ENCODE results near the gene LAMB4. TPM values are rescaled to one million over a fixed set of nuclear protein-coding genes. Genes with fewer than 3 reads are reported as not detected.

The LAMB4 gene
- total RNA-seq, 5 donors from 2014 or later (not counting 1 experiment from before 2014, with no cell fraction given) = 0.18 TPM; not detected in 4

DNA sequence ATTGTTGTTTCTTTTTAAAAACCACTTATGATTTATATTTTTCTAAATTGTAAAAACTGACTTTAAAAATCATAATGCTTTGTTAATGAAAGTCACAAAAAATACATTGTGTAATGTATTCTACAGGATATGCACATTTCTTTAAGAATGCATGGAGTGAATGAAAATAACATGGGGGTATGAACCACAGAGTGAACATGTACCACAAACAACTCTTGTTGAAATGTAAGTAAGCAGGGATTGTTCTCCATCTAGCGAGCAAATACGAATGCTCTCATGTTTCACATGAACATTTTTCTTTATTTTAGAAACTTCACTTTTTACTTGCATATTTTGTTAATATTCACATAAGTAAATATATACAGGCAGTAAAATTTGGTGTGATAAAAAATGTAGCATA lies 35.6 kb upstream of the LAMB4 start:
- POLR2A ChIA-PET = no interaction called here
- no peaks in the 10 kb centered on the region for H3K9me3 ChIP-seq
- no CpG with 5 or more reads among the region's 2 CpGs for WGBS (ENCODE audit: insufficient coverage)
- CTCF ChIA-PET = interaction anchor here in 1 of 2 donors (0.6 kb wide), 1 partner anchor 17 kb away, joined by 3 read pairs; no protein-coding TSS in a partner anchor
- DNase-seq (no peak), ATAC-seq (replicated peaks in 1 of 4) (no peak)
- no peaks in the 10 kb centered on the region for H3K36me3 Mint-ChIP-seq
- H3K9me3 Mint-ChIP-seq = no peaks in the 10 kb centered on the region
- no peak overlapping the region for H3K27ac ChIP-seq (ENCODE audit: low read length)
- no peaks in the 10 kb centered on the region for H3K36me3 ChIP-seq (ENCODE audit: control insufficient read depth in 2 of 2, extremely low read depth in 1 of 2, insufficient read depth in 1 of 2, low read length in 1 of 2)
- H3K4me1 Mint-ChIP-seq = no peaks in the 10 kb centered on the region
- H3K27me3 ChIP-seq (replicated peaks in 1 of 2; ENCODE audit: control insufficient read depth in 2 of 2, extremely low read depth in 1 of 2, insufficient read depth in 2 of 2, low read length in 1 of 2) = no peaks in the 10 kb centered on the region
- H3K4me3 ChIP-seq (ENCODE audit: control insufficient read depth in 1 of 2, extremely low read depth in 1 of 2, low read length in 1 of 2) = no peak overlapping the region
- no peaks in the 10 kb centered on the region for H3K27me3 Mint-ChIP-seq
- H3K4me3 Mint-ChIP-seq = no peak overlapping the region
- no peaks in the 10 kb centered on the region for H3K4me1 ChIP-seq (ENCODE audit: control insufficient read depth in 1 of 2, extremely low read depth in 1 of 2, insufficient read depth in 2 of 2, low read length in 2 of 2)
- no peak overlapping the region for H3K27ac Mint-ChIP-seq

DNA sequence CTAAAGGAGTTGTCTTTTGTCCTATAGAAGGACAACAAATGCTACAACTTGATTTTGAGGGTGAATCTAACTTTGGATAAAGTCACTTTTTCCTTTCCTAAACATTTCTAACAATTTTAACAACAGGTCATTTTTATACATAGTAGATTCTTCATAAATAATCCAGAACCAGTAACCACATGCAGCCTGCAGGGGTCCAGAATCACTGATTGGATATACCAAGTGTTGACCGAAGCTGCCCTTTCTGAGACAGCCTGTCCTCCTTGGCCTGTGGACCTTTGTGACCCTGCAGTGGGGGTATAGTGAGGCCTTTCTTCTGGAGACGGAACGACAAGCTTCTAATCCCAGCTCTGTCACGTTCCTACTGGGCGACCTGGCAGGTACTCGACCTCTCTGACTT lies 34.8 kb upstream of the LAMB4 start:
- CTCF ChIA-PET = interaction anchor here in 1 of 2 donors (0.5 kb wide), 1 partner anchor 106 kb away, joined by 3 read pairs; no protein-coding TSS in a partner anchor
- H3K9me3 Mint-ChIP-seq = no peaks in the 10 kb centered on the region
- Histone ChIP-seq H3K9me3 (no peaks in the 10 kb centered on the region), H3K4me1 (ENCODE audit: control insufficient read depth in 1 of 2, extremely low read depth in 1 of 2, insufficient read depth in 2 of 2, low read length in 2 of 2) (no peaks in the 10 kb centered on the region), H3K36me3 (ENCODE audit: control insufficient read depth in 2 of 2, extremely low read depth in 1 of 2, insufficient read depth in 1 of 2, low read length in 1 of 2) (no peaks in the 10 kb centered on the region), H3K27ac (ENCODE audit: low read length) (no peak overlapping the region), H3K4me3 (ENCODE audit: control insufficient read depth in 1 of 2, extremely low read depth in 1 of 2, low read length in 1 of 2) (no peak overlapping the region), H3K27me3 (replicated peaks in 1 of 2; ENCODE audit: control insufficient read depth in 2 of 2, extremely low read depth in 1 of 2, insufficient read depth in 2 of 2, low read length in 1 of 2) (no peaks in the 10 kb centered on the region)
- peaks cover 3 to 4% of the 10 kb centered on the region in 2 donors for H3K27me3 Mint-ChIP-seq
- no peaks in the 10 kb centered on the region for H3K4me1 Mint-ChIP-seq
- POLR2A ChIA-PET = no interaction called here
- DNase-seq = no peak
- no peak overlapping the region for H3K4me3 Mint-ChIP-seq
- no peak overlapping the region for H3K27ac Mint-ChIP-seq
- H3K36me3 Mint-ChIP-seq = no peaks in the 10 kb centered on the region
- ATAC-seq (replicated peaks in 1 of 4) = no peak
- WGBS (ENCODE audit: insufficient coverage) = 100% methylated on average over 1 of the region's 6 CpGs

DNA sequence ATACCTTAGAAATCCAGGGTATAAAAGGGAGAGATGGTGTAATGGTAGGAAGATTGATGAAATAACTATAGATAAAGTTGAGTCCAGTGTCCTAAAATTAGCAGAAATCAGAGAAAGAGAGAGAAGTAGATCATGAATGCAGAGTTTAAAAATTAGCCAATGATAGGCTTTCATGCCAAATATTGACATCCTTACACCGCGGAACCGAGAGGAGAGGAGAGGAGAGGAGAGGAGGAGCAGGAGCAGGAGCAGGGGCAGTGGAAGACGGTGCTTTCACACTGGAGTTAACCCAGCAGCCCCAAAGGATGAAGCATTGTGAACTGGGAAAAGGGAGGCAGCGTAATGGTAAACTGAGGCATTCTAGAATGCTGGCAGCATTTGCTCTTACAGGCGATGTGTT lies 34.2 kb upstream of the LAMB4 start:
- WGBS (ENCODE audit: insufficient coverage) = 69% methylated on average over 4 of the region's 6 CpGs
- no peak for ATAC-seq (replicated peaks in 1 of 4)
- Histone ChIP-seq H3K27me3 (replicated peaks in 1 of 2; ENCODE audit: control insufficient read depth in 2 of 2, extremely low read depth in 1 of 2, insufficient read depth in 2 of 2, low read length in 1 of 2) (no peaks in the 10 kb centered on the region), H3K4me1 (ENCODE audit: control insufficient read depth in 1 of 2, extremely low read depth in 1 of 2, insufficient read depth in 2 of 2, low read length in 2 of 2) (no peaks in the 10 kb centered on the region), H3K36me3 (ENCODE audit: control insufficient read depth in 2 of 2, extremely low read depth in 1 of 2, insufficient read depth in 1 of 2, low read length in 1 of 2) (no peaks in the 10 kb centered on the region), H3K4me3 (ENCODE audit: control insufficient read depth in 1 of 2, extremely low read depth in 1 of 2, low read length in 1 of 2) (no peak overlapping the region), H3K9me3 (no peaks in the 10 kb centered on the region), H3K27ac (ENCODE audit: low read length) (no peak overlapping the region)
- POLR2A ChIA-PET = no interaction called here
- CTCF ChIA-PET = no interaction called here
- Mint-ChIP-seq H3K4me1 (no peaks in the 10 kb centered on the region), H3K27me3 (peaks cover 5 to 6% of the 10 kb centered on the region in 2 donors), H3K4me3 (no peak overlapping the region), H3K9me3 (no peaks in the 10 kb centered on the region), H3K27ac (no peak overlapping the region), H3K36me3 (no peaks in the 10 kb centered on the region)
- no peak for DNase-seq

DNA sequence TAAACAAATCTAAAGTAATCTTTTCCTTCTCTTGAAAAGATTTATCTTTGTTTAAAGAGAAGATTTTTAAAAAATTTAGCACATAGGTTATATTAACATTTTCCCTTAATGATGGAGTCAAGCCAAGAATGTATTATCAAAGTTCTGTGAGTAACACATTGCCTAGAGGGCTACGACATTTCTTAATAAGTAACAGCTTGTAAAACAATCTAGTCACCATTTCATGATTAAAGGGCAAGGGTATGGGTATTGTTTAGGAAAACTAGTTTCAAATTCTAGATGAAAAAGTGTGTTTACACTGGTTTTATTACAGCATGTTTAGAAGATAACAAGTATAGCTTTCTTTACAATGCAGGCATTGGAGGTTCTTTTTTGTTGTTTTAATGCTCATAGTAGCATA lies 28.6 kb upstream of the LAMB4 start:
- no peaks in the 10 kb centered on the region for H3K4me1 Mint-ChIP-seq

DNA sequence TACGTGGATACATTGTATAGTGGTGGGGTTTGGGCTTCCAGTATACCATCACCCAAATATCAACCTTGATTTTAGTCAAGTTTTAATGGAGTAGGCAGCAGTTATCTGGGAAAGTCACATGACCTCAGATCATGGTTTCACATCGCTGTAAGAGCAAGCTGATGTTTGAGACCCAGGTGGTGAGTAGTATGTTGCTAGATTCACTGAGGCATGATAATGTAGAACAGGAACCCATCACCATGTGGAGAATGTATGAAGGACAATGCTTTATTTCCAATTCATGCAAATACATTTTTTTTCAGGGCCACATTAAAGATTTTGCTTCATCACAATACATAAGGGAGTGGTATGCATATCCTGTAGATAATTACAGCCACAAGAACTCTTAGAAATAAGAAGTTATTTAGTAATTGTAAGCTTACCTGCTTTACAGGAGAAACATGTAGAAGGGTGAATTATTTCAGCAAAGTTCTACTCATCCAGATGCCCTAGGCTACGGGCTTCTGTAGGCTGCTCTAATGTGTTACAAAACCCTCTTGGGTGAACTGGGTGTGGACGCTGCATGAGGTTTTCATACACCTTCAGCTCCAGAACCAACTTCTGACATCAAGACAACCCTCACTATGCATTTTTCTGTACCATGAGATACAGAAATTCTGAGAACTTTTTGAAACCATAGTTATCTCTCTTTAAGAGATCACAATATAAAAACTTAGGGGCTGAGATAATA lies 27.6 kb upstream of the LAMB4 start:
- 89% methylated on average over 1 of the region's 4 CpGs for WGBS (ENCODE audit: insufficient coverage)
- ATAC-seq (replicated peaks in 1 of 4) (no peak), DNase-seq (no peak)
- ChIA-PET POLR2A (no interaction called here), CTCF (interaction anchor here in 1 of 2 donors (0.9 kb wide), 1 partner anchor 12 kb away, joined by 3 read pairs; no protein-coding TSS in a partner anchor)
- no peaks in the 10 kb centered on the region for H3K9me3 Mint-ChIP-seq
- Histone ChIP-seq H3K27ac (ENCODE audit: low read length) (no peak overlapping the region), H3K9me3 (no peaks in the 10 kb centered on the region), H3K4me3 (ENCODE audit: control insufficient read depth in 1 of 2, extremely low read depth in 1 of 2, low read length in 1 of 2) (no peak overlapping the region), H3K27me3 (replicated peaks in 1 of 2; ENCODE audit: control insufficient read depth in 2 of 2, extremely low read depth in 1 of 2, insufficient read depth in 2 of 2, low read length in 1 of 2) (no peaks in the 10 kb centered on the region), H3K36me3 (ENCODE audit: control insufficient read depth in 2 of 2, extremely low read depth in 1 of 2, insufficient read depth in 1 of 2, low read length in 1 of 2) (no peaks in the 10 kb centered on the region), H3K4me1 (ENCODE audit: control insufficient read depth in 1 of 2, extremely low read depth in 1 of 2, insufficient read depth in 2 of 2, low read length in 2 of 2) (no peaks in the 10 kb centered on the region)
- no peak overlapping the region for H3K27ac Mint-ChIP-seq
- no peak overlapping the region for H3K4me3 Mint-ChIP-seq
- no peaks in the 10 kb centered on the region for H3K36me3 Mint-ChIP-seq
- peaks cover 14 to 21% of the 10 kb centered on the region in 2 donors for H3K27me3 Mint-ChIP-seq
- no peaks in the 10 kb centered on the region for H3K4me1 Mint-ChIP-seq

More for the DNA sequence above, 28.6 kb upstream of the LAMB4 start:
- H3K27me3 Mint-ChIP-seq = peaks cover 12 to 21% of the 10 kb centered on the region in 2 donors
- Histone ChIP-seq H3K9me3 (no peaks in the 10 kb centered on the region), H3K27ac (ENCODE audit: low read length) (no peak overlapping the region), H3K36me3 (ENCODE audit: control insufficient read depth in 2 of 2, extremely low read depth in 1 of 2, insufficient read depth in 1 of 2, low read length in 1 of 2) (no peaks in the 10 kb centered on the region), H3K27me3 (replicated peaks in 1 of 2; ENCODE audit: control insufficient read depth in 2 of 2, extremely low read depth in 1 of 2, insufficient read depth in 2 of 2, low read length in 1 of 2) (no peaks in the 10 kb centered on the region), H3K4me1 (ENCODE audit: control insufficient read depth in 1 of 2, extremely low read depth in 1 of 2, insufficient read depth in 2 of 2, low read length in 2 of 2) (no peaks in the 10 kb centered on the region), H3K4me3 (ENCODE audit: control insufficient read depth in 1 of 2, extremely low read depth in 1 of 2, low read length in 1 of 2) (no peak overlapping the region)
- no peak overlapping the region for H3K4me3 Mint-ChIP-seq
- DNase-seq = no peak
- WGBS (ENCODE audit: insufficient coverage) = no CpG with 5 or more reads among the region's 1 CpG
- ChIA-PET CTCF (interaction anchor here in 1 of 2 donors (0.9 kb wide), 1 partner anchor 13 kb away, joined by 3 read pairs; no protein-coding TSS in a partner anchor), POLR2A (no interaction called here)
- ATAC-seq (replicated peaks in 1 of 4) = no peak
- H3K36me3 Mint-ChIP-seq = no peaks in the 10 kb centered on the region
- H3K9me3 Mint-ChIP-seq = no peaks in the 10 kb centered on the region
- no peak overlapping the region for H3K27ac Mint-ChIP-seq

DNA sequence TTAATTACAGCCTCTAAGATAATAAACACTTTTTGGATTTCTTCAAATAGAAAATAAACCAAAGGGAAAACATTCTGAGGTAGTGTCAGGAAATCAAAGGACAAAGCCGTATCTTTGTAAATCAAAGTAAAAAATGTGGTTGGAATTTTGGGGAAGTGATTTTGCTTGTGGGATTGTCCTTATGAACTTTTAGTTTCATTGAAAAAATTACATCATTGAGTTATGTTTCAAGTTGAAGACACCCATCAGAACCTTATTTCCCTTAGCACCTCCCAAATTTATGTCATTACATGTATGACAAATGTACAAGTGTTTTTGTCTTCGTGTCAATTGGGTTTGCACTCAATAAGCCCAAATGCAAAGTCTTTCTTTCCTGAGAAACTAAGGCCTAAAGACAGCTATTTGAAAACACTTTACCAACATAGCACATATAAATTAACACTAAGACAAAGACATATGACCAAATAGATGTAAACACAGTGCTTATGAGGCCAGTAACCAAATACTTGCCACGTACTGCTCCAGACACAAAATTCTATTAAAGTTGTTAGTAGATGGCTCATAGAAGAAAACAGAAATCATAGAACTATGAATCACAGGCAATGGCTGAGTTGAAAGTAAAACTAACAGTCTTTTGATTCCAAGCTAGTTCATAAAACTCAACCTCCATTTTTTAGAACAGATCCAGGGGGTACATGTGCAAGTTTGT lies 26.9 kb upstream of the LAMB4 start:
- CTCF ChIA-PET = no interaction called here
- no peaks in the 10 kb centered on the region for H3K4me1 ChIP-seq (ENCODE audit: control insufficient read depth in 1 of 2, extremely low read depth in 1 of 2, insufficient read depth in 2 of 2, low read length in 2 of 2)
- Mint-ChIP-seq H3K4me1 (no peaks in the 10 kb centered on the region), H3K27ac (no peak overlapping the region), H3K4me3 (no peak overlapping the region), H3K27me3 (peaks cover 21% of the 10 kb centered on the region in 2 donors), H3K9me3 (no peaks in the 10 kb centered on the region), H3K36me3 (no peaks in the 10 kb centered on the region)
- H3K27me3 ChIP-seq (replicated peaks in 1 of 2; ENCODE audit: control insufficient read depth in 2 of 2, extremely low read depth in 1 of 2, insufficient read depth in 2 of 2, low read length in 1 of 2) = no peaks in the 10 kb centered on the region
- ATAC-seq (replicated peaks in 1 of 4) (no peak), DNase-seq (no peak)
- POLR2A ChIA-PET = no interaction called here
- no peaks in the 10 kb centered on the region for H3K9me3 ChIP-seq
- H3K27ac ChIP-seq (ENCODE audit: low read length) = no peak overlapping the region
- 20% methylated on average over 1 of the region's 3 CpGs for WGBS (ENCODE audit: insufficient coverage)
- no peaks in the 10 kb centered on the region for H3K36me3 ChIP-seq (ENCODE audit: control insufficient read depth in 2 of 2, extremely low read depth in 1 of 2, insufficient read depth in 1 of 2, low read length in 1 of 2)
- no peak overlapping the region for H3K4me3 ChIP-seq (ENCODE audit: control insufficient read depth in 1 of 2, extremely low read depth in 1 of 2, low read length in 1 of 2)

Measured in T-cell (primary cell).